HPDE6-E6E7 (cell line): ENCODE measurements around the gene ABLIM1.

Experiments used
- DNase-seq: peaks from one replicate; pipeline ENCODE4 v3.0.0; 2011; ENCODE audit warnings: missing footprints; ENCODE audit errors: extremely low spot score

Gene ABLIM1

GRCh38 chr10:114624422-114624821 lies 33.7 kb downstream of the ABLIM1 start:
- no peak for DNase-seq

GRCh38 chr10:114623661-114624294 lies 34.3 kb downstream of the ABLIM1 start:
- DNase-seq, result no peak

- no peak for DNase-seq
These were observed 34.9 kb downstream of the ABLIM1 start for GRCh38 chr10:114623155-114623554.

GRCh38 chr10:114618722-114619121 lies 39.4 kb downstream of the ABLIM1 start:
- DNase-seq, result no peak

- no peak for DNase-seq
These were observed 41.6 kb downstream of the ABLIM1 start for GRCh38 chr10:114616516-114616915.

- no peak for DNase-seq
These were observed 42.0 kb downstream of the ABLIM1 start for GRCh38 chr10:114616103-114616502.

GRCh38 chr10:114615600-114616007 lies 42.5 kb downstream of the ABLIM1 start:
- DNase-seq, result no peak

GRCh38 chr10:114613237-114613979 lies 44.7 kb downstream of the ABLIM1 start:
- DNase-seq, result no peak

- DNase-seq, result no peak
These were observed 46.5 kb downstream of the ABLIM1 start for GRCh38 chr10:114611617-114612016.

GRCh38 chr10:114609518-114610426 lies 48.3 kb downstream of the ABLIM1 start:
- no peak for DNase-seq

GRCh38 chr10:114607358-114607998 lies 50.6 kb downstream of the ABLIM1 start:
- DNase-seq, result no peak

- DNase-seq, result no peak
These were observed 52.8 kb downstream of the ABLIM1 start for GRCh38 chr10:114605155-114605797.

GRCh38 chr10:114604357-114605130 lies 53.5 kb downstream of the ABLIM1 start:
- no peak for DNase-seq

- DNase-seq, result no peak
These were observed 54.1 kb downstream of the ABLIM1 start for GRCh38 chr10:114603948-114604347.

- DNase-seq, result no peak
These were observed 54.8 kb downstream of the ABLIM1 start for GRCh38 chr10:114603303-114603702.

GRCh38 chr10:114600057-114600456 lies 58.0 kb downstream of the ABLIM1 start:
- DNase-seq, result no peak

GRCh38 chr10:114596793-114597192 lies 61.3 kb downstream of the ABLIM1 start:
- DNase-seq, result no peak

GRCh38 chr10:114593816-114594468 lies 64.1 kb downstream of the ABLIM1 start:
- no peak for DNase-seq

GRCh38 chr10:114593240-114593792 lies 64.8 kb downstream of the ABLIM1 start:
- no peak for DNase-seq

GRCh38 chr10:114590993-114591392 lies 67.1 kb downstream of the ABLIM1 start:
- DNase-seq, result no peak
